ENCODE data around the gene TMEM72. TPM values are rescaled to one million over a fixed set of nuclear protein-coding genes. Genes with fewer than 3 reads are reported as not detected.

Gene TMEM72
- total and polyA plus RNA-seq, 2 of the 13 experiments (the other 11 are each of a cell fraction or from before 2014, with no cell fraction given), result 0.04 TPM; not detected in 1

- TF ChIP-seq, protein P1, sequence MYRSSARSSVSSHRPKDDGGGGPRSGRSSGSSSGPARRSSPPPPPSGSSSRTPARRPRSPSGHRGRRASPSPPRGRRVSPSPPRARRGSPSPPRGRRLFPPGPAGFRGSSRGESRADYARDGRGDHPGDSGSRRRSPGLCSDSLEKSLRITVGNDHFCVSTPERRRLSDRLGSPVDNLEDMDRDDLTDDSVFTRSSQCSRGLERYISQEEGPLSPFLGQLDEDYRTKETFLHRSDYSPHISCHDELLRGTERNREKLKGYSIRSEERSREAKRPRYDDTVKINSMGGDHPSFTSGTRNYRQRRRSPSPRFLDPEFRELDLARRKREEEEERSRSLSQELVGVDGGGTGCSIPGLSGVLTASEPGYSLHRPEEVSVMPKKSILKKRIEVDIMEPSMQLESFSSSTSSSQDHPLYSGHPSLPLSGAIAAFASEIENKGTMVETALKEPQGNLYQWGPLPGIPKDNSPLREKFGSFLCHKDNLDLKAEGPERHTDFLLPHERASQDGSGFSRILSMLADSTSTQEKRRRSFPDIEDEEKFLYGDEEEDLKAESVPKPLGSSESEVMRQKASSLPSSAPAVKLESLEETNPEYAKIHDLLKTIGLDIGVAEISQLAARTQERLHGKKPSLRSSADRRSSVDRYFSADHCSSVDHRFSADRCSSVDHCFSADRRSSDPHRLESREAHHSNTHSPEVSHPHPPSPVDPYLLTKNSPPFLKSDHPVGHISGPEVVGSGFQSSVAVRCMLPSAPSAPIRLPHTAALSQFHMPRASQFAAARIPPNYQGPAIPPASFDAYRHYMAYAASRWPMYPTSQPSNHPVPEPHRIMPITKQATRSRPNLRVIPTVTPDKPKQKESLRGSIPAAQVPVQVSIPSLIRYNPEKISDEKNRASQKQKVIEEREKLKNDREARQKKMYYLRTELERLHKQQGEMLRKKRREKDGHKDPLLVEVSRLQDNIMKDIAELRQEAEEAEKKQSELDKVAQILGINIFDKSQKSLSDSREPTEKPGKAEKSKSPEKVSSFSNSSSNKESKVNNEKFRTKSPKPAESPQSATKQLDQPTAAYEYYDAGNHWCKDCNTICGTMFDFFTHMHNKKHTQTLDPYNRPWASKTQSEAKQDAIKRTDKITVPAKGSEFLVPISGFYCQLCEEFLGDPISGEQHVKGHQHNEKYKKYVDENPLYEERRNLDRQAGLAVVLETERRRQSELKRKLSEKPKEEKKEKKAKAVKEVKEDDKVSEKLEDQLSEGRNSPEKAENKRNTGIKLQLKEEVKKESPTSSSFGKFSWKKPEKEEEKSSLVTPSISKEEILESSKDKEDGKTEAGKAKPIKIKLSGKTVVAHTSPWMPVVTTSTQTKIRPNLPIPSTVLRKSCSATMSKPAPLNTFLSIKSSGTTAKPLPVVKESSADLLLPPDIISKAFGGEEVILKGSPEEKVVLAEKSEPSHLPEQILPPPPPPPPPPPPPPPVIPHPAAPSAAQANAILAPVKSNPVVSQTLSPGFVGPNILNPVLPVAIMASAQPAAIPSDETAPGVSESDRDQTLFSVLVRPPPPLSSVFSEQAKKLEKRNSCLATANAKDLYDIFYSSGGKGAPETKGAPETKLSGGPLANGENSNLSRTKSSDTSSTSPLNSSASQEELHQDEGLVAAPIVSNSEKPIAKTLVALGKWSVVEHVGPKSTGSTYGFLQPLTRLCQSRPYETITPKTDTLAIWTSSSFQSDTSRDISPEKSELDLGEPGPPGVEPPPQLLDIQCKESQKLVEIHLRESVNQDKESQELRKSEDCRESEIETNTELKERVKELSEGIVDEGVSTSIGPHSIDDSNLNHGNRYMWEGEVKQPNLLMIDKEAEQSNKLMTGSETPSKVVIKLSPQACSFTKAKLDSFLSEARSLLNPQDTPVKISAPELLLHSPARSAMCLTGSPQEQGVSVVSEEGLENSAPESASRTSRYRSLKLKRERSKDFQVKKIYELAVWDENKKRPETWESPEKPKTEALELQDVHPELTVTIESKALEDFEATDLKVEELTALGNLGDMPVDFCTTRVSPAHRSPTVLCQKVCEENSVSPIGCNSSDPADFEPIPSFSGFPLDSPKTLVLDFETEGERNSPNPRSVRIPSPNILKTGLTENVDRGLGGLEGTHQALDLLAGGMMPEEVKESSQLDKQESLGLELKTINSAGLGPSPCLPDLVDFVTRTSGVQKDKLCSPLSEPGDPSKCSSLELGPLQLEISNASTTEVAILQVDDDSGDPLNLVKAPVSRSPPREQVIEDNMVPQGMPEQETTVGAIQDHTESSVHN (CRISPR knock-in tag; IDR thresholded peaks at IDR 0.05), result no peak
- TF ChIP-seq ZNF772 (CRISPR knock-in tag; IDR thresholded peaks at IDR 0.05), result no peak
- no peak for TF ChIP-seq SP1 (IDR thresholded peaks at IDR 0.05)
- no peak for TF ChIP-seq SP1 (CRISPR knock-in tag; IDR thresholded peaks at IDR 0.05)
- no peak for TF ChIP-seq REL (CRISPR knock-in tag; conservative IDR thresholded peaks at IDR 0.05)
- TF ChIP-seq BCL3 (CRISPR knock-in tag; IDR thresholded peaks at IDR 0.05), result no peak
- no peak for TF ChIP-seq ZNF570 (CRISPR knock-in tag; IDR thresholded peaks at IDR 0.05; ENCODE audit: borderline replicate concordance)
- TF ChIP-seq, protein P2, sequence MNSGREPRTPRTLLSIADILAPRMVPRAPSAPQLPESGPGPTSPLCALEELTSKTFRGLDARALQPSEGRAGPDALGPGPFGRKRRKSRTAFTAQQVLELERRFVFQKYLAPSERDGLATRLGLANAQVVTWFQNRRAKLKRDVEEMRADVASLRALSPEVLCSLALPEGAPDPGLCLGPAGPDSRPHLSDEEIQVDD (CRISPR knock-in tag; IDR thresholded peaks at IDR 0.05; ENCODE audit: borderline replicate concordance), result no peak
- TF ChIP-seq, protein P3, sequence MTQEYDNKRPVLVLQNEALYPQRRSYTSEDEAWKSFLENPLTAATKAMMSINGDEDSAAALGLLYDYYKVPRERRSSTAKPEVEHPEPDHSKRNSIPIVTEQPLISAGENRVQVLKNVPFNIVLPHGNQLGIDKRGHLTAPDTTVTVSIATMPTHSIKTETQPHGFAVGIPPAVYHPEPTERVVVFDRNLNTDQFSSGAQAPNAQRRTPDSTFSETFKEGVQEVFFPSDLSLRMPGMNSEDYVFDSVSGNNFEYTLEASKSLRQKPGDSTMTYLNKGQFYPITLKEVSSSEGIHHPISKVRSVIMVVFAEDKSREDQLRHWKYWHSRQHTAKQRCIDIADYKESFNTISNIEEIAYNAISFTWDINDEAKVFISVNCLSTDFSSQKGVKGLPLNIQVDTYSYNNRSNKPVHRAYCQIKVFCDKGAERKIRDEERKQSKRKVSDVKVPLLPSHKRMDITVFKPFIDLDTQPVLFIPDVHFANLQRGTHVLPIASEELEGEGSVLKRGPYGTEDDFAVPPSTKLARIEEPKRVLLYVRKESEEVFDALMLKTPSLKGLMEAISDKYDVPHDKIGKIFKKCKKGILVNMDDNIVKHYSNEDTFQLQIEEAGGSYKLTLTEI (CRISPR knock-in tag; conservative IDR thresholded peaks at IDR 0.05), result no peak
- TF ChIP-seq ZNF609 (CRISPR knock-in tag; IDR thresholded peaks at IDR 0.05; ENCODE audit: borderline replicate concordance), result no peak
- TF ChIP-seq ZNF564 (CRISPR knock-in tag; IDR thresholded peaks at IDR 0.05), result no peak
These were observed 19.9 kb downstream of the TMEM72 start (continued) for GRCh38 chr10:44930904-44931620.
